Parathyroid adenoma (tissue), 2 donors: Measurements from ENCODE around the gene HDDC3.
A peak's percentile ranks its signal among the peaks of the same experiment; 100 is the strongest.

Experiments
- H2AFZ ChIP-seq: fragments of 300-600 bp; sonication (generic); one replicate; pipeline ENCODE4 v1.7.0; 2017; ENCODE audit warnings: antibody characterized with exemption, mild to moderate bottlenecking
- H3K27ac ChIP-seq: fragments of 300-600 bp; sonication (generic); one replicate; pipeline ENCODE4 v1.7.0; 2017
- H3K27me3 ChIP-seq: fragments of 300-600 bp; sonication (generic); one replicate; pipeline ENCODE4 v1.7.0; 2017; ENCODE audit warnings: low read length; ENCODE audit not compliant: control insufficient read depth, insufficient read depth
- H3K36me3 ChIP-seq: fragments of 300-600 bp; sonication (generic); one replicate; pipeline ENCODE4 v1.7.0; 2017; ENCODE audit warnings: low read length; ENCODE audit not compliant: control insufficient read depth, insufficient read depth
- H3K4me1 ChIP-seq: fragments of 300-600 bp; sonication (generic); one replicate; pipeline ENCODE4 v1.7.0; 2017; ENCODE audit warnings: control low read depth
- H3K4me2 ChIP-seq: fragments of 300-600 bp; sonication (generic); one replicate; pipeline ENCODE4 v1.7.0; 2017; ENCODE audit warnings: low read length
- H3K4me3 ChIP-seq: fragments of 300-600 bp; sonication (generic); one replicate; pipeline ENCODE4 v1.7.0; 2017; ENCODE audit warnings: low read depth, low read length
- H3K79me2 ChIP-seq: fragments of 300-600 bp; sonication (generic); one replicate; pipeline ENCODE4 v1.7.0; 2017; ENCODE audit warnings: control low read depth
- H3K9ac ChIP-seq: fragments of 300-600 bp; sonication (generic); one replicate; pipeline ENCODE4 v1.7.0; 2017; ENCODE audit warnings: mild to moderate bottlenecking
- H3K9me3 ChIP-seq: fragments of 300-600 bp; sonication (generic); one replicate; pipeline ENCODE4 v1.7.0; 2017; ENCODE audit warnings: low read length; ENCODE audit not compliant: control insufficient read depth
- TF ChIP-seq, protein P1 (sequence below): fragments of 300-600 bp; sonication (generic); IDR thresholded peaks from one replicate; pipeline ENCODE4 v1.7.0; 2017; ENCODE audit warnings: antibody characterized with exemption, mild to moderate bottlenecking
- donor health status: primary hyperparathyroidism.

HDDC3 gene, protein sequence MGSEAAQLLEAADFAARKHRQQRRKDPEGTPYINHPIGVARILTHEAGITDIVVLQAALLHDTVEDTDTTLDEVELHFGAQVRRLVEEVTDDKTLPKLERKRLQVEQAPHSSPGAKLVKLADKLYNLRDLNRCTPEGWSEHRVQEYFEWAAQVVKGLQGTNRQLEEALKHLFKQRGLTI

DNA sequence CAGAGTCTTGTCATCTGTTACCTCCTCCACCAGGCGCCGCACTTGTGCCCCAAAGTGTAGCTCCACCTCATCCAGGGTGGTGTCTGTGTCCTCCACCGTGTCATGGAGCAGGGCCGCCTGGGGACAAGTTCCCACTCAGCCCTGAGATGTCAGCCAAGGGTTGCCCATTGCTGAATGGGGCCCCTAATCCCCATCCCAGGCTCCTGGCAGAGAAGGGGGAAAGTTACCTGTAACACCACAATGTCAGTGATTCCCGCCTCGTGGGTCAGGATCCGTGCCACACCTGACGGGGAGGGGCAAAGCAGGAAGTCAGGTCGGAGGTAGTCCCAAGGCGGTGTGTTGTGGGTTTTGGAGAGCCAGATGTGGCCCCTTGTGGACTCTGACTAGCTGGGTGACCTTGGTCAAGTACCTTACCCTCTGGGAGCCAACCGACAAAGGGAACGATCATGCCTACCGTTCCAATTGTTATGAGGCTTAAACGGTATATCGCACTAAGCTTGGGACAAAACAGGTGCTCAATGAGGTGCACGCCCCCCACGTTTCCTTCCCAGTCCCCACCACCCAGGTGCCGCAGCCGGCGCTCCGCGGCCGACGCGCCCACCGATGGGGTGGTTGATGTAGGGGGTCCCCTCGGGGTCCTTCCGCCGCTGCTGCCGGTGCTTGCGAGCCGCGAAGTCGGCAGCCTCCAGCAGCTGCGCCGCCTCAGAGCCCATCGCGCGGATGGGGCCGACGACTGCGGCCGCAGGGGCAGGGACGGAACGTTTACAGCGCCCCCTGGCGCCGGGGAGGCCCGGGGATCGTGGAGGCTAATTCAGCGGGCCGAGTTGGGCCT is at the start of gene HDDC3:
Gene HDDC3 (minus strand): TSS at position 722 of the 832 bp plus-strand sequence. CDS start 9 bp downstream, at position 713.
- Histone ChIP-seq H3K79me2 (no peaks in the 10 kb centered on the region), H2AFZ (peak within 1 kb of the TSS; percentile 83), H3K9ac (no peak within 1 kb of the TSS), H3K27me3 (no peaks in the 10 kb centered on the region), H3K27ac (peak within 1 kb of the TSS; percentile 83), H3K4me2 (peak within 1 kb of the TSS; percentile 95), H3K9me3 (no peaks in the 10 kb centered on the region), H3K4me3 (peak within 1 kb of the TSS; percentile 78), H3K4me1 (peaks cover 6% of the 10 kb centered on the region), H3K36me3 (no peaks in the 10 kb centered on the region)
- TF ChIP-seq, protein P1, sequence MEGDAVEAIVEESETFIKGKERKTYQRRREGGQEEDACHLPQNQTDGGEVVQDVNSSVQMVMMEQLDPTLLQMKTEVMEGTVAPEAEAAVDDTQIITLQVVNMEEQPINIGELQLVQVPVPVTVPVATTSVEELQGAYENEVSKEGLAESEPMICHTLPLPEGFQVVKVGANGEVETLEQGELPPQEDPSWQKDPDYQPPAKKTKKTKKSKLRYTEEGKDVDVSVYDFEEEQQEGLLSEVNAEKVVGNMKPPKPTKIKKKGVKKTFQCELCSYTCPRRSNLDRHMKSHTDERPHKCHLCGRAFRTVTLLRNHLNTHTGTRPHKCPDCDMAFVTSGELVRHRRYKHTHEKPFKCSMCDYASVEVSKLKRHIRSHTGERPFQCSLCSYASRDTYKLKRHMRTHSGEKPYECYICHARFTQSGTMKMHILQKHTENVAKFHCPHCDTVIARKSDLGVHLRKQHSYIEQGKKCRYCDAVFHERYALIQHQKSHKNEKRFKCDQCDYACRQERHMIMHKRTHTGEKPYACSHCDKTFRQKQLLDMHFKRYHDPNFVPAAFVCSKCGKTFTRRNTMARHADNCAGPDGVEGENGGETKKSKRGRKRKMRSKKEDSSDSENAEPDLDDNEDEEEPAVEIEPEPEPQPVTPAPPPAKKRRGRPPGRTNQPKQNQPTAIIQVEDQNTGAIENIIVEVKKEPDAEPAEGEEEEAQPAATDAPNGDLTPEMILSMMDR: peak; percentile 84

DNA sequence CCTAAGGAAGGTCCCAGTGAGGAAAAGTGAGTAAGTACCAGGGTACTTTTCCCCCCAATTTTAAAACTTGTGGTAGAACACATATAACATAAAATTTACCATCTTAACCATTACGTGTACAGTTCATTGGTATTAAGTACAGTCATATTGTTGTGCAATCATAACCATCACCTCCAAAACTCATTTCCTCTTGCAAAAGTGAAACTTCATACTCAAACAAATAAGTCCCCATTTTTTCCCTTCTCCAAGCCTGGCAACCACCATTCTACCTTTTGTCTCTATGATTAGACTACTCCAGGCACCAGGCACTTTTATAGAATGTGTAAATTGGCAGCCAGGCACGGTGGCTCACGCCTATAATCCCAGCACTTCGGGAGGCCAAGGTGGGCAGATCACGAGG is 49.8 kb upstream of the HDDC3 start:
- Histone ChIP-seq H3K27ac (no peak overlapping the region), H3K79me2 (no peaks in the 10 kb centered on the region), H3K36me3 (no peaks in the 10 kb centered on the region), H3K4me3 (no peak overlapping the region), H3K4me2 (no peak overlapping the region), H3K9ac (no peak overlapping the region), H2AFZ (no peak overlapping the region), H3K4me1 (no peaks in the 10 kb centered on the region), H3K9me3 (no peaks in the 10 kb centered on the region), H3K27me3 (no peaks in the 10 kb centered on the region)
- TF ChIP-seq, protein P1: no peak

DNA sequence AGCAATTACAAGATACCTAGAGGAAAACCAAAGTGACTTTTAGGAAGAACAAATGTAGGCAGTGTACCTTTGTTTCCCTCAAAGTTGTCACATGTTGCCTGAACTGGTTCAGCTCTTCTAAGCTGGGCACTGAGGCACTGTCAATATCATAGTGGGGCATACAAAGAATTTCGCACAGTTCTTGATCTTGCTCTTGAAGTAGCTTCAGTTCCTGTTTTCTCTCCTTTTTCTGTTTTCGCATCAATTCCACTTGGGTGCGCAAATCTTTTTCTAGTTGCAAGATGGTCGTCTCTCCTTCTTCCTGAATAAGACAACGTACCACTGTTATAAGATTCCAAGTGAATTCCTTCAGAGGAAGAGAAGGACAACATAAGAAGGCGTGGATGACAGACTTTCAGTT is 49.3 kb upstream of the HDDC3 start:
- Histone ChIP-seq H3K36me3 (no peaks in the 10 kb centered on the region), H3K27ac (no peak overlapping the region), H3K9me3 (no peaks in the 10 kb centered on the region), H2AFZ (no peak overlapping the region), H3K9ac (no peak overlapping the region), H3K79me2 (no peaks in the 10 kb centered on the region), H3K4me3 (no peak overlapping the region), H3K27me3 (no peaks in the 10 kb centered on the region), H3K4me2 (no peak overlapping the region), H3K4me1 (no peaks in the 10 kb centered on the region)
- TF ChIP-seq, protein P1: no peak

DNA sequence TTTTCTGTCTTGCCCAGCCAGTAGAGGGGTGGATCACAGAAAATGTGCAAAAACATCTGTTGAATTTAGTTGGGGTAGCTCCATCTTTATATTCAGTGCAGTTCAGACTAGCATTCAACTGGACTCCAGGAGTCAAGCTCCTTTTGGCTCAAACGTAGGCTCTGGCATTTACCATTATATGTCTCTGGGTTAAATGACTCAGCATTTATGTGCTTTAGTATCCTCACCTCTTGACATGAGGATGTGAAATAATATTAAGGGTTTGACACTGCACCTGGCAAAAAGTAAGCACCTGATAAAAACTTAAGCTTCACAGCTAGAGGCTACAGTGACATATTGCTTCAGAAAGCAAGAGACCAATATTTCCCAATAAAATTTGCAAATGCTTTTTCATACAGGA is 47.2 kb upstream of the HDDC3 start:
- Histone ChIP-seq H3K4me2 (no peak overlapping the region), H3K27ac (no peak overlapping the region), H3K36me3 (no peaks in the 10 kb centered on the region), H3K27me3 (no peaks in the 10 kb centered on the region), H3K79me2 (no peaks in the 10 kb centered on the region), H3K9ac (no peak overlapping the region), H2AFZ (no peak overlapping the region), H3K9me3 (no peaks in the 10 kb centered on the region), H3K4me1 (no peaks in the 10 kb centered on the region), H3K4me3 (no peak overlapping the region)
- TF ChIP-seq, protein P1: no peak
